Gastrocnemius medialis (tissue), 4 donors: ENCODE data around the gene CDC42BPA. TPM values are rescaled to one million over a fixed set of nuclear protein-coding genes. Genes with fewer than 3 reads are reported as not detected.

Experiments used
- ATAC-seq, 2 donors: fragments of 150-250 bp; one replicate each; pipeline ENCODE4 v1.9.1; 2016
- DNase-seq, 2 donors: peaks; one replicate each; pipeline ENCODE4 v3.0.0-alpha.2; 2019
- H3K27ac ChIP-seq, 4 donors: fragments of 200-600 bp; sonication (generic); 1 replicate in 1 of 4; 2 replicates in 3 of 4; pipeline ENCODE4 v1.5.1; 2016 to 2018; ENCODE audit warnings: mild to moderate bottlenecking in 2 of 4, moderate library complexity in 1 of 4
- H3K27me3 ChIP-seq, 3 donors: fragments of 200-600 bp; sonication (generic) in 2 of 3; 1 replicate in 1 of 3; 2 replicates in 2 of 3; pipeline versions ENCODE4 v1.5.1 to v1.6.0; 2016 to 2019; ENCODE audit warnings: mild to moderate bottlenecking in 1 of 3, moderate library complexity in 1 of 3
- H3K36me3 ChIP-seq, 2 donors: fragments of 200-600 bp; sonication (generic) in 1 of 2; one replicate each; pipeline ENCODE4 v1.5.1; 2017 to 2018
- H3K4me1 ChIP-seq, 2 donors: fragments of 200-600 bp; sonication (generic) in 1 of 2; one replicate each; pipeline ENCODE4 v1.5.1; 2016 to 2017; ENCODE audit warnings: mild to moderate bottlenecking in 2 of 2
- H3K4me3 ChIP-seq, 4 donors: fragments of 200-600 bp; sonication (generic) in 3 of 4; 1 replicate in 1 of 4; 2 replicates in 3 of 4; pipeline ENCODE4 v1.5.1; 2016 to 2019; ENCODE audit warnings: mild to moderate bottlenecking in 2 of 4
- H3K9me3 ChIP-seq, 3 donors: fragments of 200-600 bp; sonication (generic) in 2 of 3; 1 replicate in 1 of 3; 2 replicates in 2 of 3; pipeline ENCODE4 v1.5.1; 2016 to 2019
- CTCF ChIP-seq, 5 experiments: fragments of 450-650 bp in 3 of 5; fragments of 200-600 bp in 2 of 5; sonication (generic) in 2 of 5; IDR thresholded peaks in 4 of 5; conservative IDR thresholded peaks in 1 of 5; 1 replicate in 4 of 5; 2 replicates in 1 of 5; pipeline ENCODE4 v1.5.1; 2016 to 2019; ENCODE audit warnings: antibody characterized with exemption in 5 of 5, mild to moderate bottlenecking in 3 of 5, moderate library complexity in 3 of 5
- POLR2A ChIP-seq, 2 donors: fragments of 450-650 bp; IDR thresholded peaks; one replicate each; pipeline ENCODE4 v1.6.1; 2017; ENCODE audit warnings: antibody characterized with exemption in 2 of 2, mild to moderate bottlenecking in 2 of 2, moderate library complexity in 2 of 2
- in situ Hi-C, 4 donors: fragments of 200-750 bp; cut with MboI; loops; one replicate each; pipeline versions ENCODE4 v1.15.0 to v1.8.0; 2017; ENCODE audit warnings: low sequenced_read_pairs in 4 of 4
- intact Hi-C: fragments of 100-400 bp; cut with DNase I; formaldehyde crosslinking; loops from one replicate; pipeline ENCODE4 v1.15.1; 2023; ENCODE audit warnings: low total_unique reads
- total RNA-seq, 4 donors: library from RNA; depleted of rRNA; stranded (reverse); fragments of >200 nt; gene quantifications; one replicate each; pipeline versions ENCODE4 v1.1.0 to v1.2.3, GENCODE V29; 2016

CDC42BPA gene
- total RNA-seq, 4 donors from 2014 or later: 13.9 to 30.6 (median 16.6) TPM

- Histone ChIP-seq H3K27ac (no peak overlapping the region), H3K9me3 (no peaks in the 10 kb centered on the region), H3K4me1 (peaks cover 43 to 46% of the 10 kb centered on the region in 2 donors), H3K4me3 (no peak overlapping the region), H3K27me3 (no peaks in the 10 kb centered on the region), H3K36me3 (no peaks in the 10 kb centered on the region)
- no peak for ATAC-seq
- in situ Hi-C loops (no loop called here), intact Hi-C loops (no loop called here)
- DNase-seq: no peak
- no peak for TF ChIP-seq CTCF (IDR thresholded peaks at IDR 0.05 in 4 of 5, conservative IDR thresholded peaks at IDR 0.05 in 1 of 5)
These were observed 13.6 kb downstream of the CDC42BPA start for GRCh38 chr1:227304665-227305064.

GRCh38 chr1:227303662-227304061 lies 14.6 kb downstream of the CDC42BPA start:
- no peaks in the 10 kb centered on the region for H3K36me3 ChIP-seq
- intact Hi-C loops (no loop called here), in situ Hi-C loops (no loop called here)
- H3K27me3 ChIP-seq: no peaks in the 10 kb centered on the region
- H3K4me1 ChIP-seq: peaks cover 41 to 47% of the 10 kb centered on the region in 2 donors
- H3K27ac ChIP-seq: no peak overlapping the region
- ATAC-seq (no peak), DNase-seq (no peak)
- H3K4me3 ChIP-seq: no peak overlapping the region
- TF ChIP-seq CTCF (IDR thresholded peaks at IDR 0.05 in 4 of 5, conservative IDR thresholded peaks at IDR 0.05 in 1 of 5): no peak
- TF ChIP-seq POLR2A (IDR thresholded peaks at IDR 0.05): no peak
- H3K9me3 ChIP-seq: no peaks in the 10 kb centered on the region

GRCh38 chr1:227300682-227301081 lies 17.6 kb downstream of the CDC42BPA start:
- intact Hi-C loops: no loop called here
- no peaks in the 10 kb centered on the region for H3K9me3 ChIP-seq
- no peaks in the 10 kb centered on the region for H3K27me3 ChIP-seq
- no peak for TF ChIP-seq CTCF (IDR thresholded peaks at IDR 0.05 in 4 of 5, conservative IDR thresholded peaks at IDR 0.05 in 1 of 5)
- no peak for TF ChIP-seq POLR2A (IDR thresholded peaks at IDR 0.05)
- H3K27ac ChIP-seq: no peak overlapping the region
- H3K4me3 ChIP-seq: no peak overlapping the region
- H3K36me3 ChIP-seq: no peaks in the 10 kb centered on the region
- in situ Hi-C loops: no loop called here
- no peak for ATAC-seq
- H3K4me1 ChIP-seq: peaks cover 22 to 26% of the 10 kb centered on the region in 2 donors
- DNase-seq: no peak

GRCh38 chr1:227299688-227300087 lies 18.6 kb downstream of the CDC42BPA start:
- in situ Hi-C loops: no loop called here
- Histone ChIP-seq H3K4me1 (peaks cover 23 to 26% of the 10 kb centered on the region in 2 donors), H3K9me3 (no peaks in the 10 kb centered on the region), H3K36me3 (no peaks in the 10 kb centered on the region), H3K4me3 (no peak overlapping the region), H3K27ac (peak overlapping the region; percentile 2 to 51 (median 34)), H3K27me3 (no peaks in the 10 kb centered on the region)
- DNase-seq (no peak), ATAC-seq (no peak)
- intact Hi-C loops: no loop called here
- no peak for TF ChIP-seq CTCF (IDR thresholded peaks at IDR 0.05 in 4 of 5, conservative IDR thresholded peaks at IDR 0.05 in 1 of 5)
- no peak for TF ChIP-seq POLR2A (IDR thresholded peaks at IDR 0.05)

- peak overlapping the region; percentile 2 to 51 (median 44) for H3K27ac ChIP-seq
- TF ChIP-seq CTCF (IDR thresholded peaks at IDR 0.05 in 4 of 5, conservative IDR thresholded peaks at IDR 0.05 in 1 of 5): no peak
- TF ChIP-seq POLR2A (IDR thresholded peaks at IDR 0.05): no peak
- no peaks in the 10 kb centered on the region for H3K9me3 ChIP-seq
- no peak for DNase-seq
- H3K27me3 ChIP-seq: no peaks in the 10 kb centered on the region
- H3K4me3 ChIP-seq: no peak overlapping the region
- no peak for ATAC-seq
- no peaks in the 10 kb centered on the region for H3K36me3 ChIP-seq
- in situ Hi-C loops (no loop called here), intact Hi-C loops (no loop called here)
- peaks cover 23 to 26% of the 10 kb centered on the region in 2 donors for H3K4me1 ChIP-seq
These were observed 19.1 kb downstream of the CDC42BPA start for GRCh38 chr1:227299241-227299627.
